ENCODE results near the gene DLG2.

The DLG2 gene

DNA sequence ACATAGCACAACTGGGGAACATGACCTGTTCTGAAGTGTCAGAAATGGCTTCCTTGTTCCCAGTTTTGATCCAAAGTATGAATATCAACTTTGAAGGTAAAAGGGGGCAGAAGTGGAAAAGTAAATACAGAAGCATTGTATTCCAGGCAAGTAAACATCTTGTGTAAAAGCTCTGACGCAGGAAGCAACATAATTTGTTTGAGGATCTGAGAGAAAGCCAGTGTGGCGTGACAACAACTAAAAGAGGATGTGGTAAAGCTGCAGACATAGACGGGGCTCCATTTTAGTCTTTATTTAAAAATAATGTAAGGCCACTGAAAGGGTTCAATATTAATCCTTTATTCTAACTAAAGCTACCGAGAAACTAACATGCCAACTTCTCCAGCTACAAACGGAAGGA is 310.2 kb downstream of the DLG2 start:
- Histone ChIP-seq H3K9ac (ENCODE audit: low read length) (no peak overlapping the region), H3K27me3 (replicated peaks; ENCODE audit: insufficient read depth, low read length) (no peaks in the 10 kb centered on the region), H3K4me1 (ENCODE audit: low read length) (no peaks in the 10 kb centered on the region), H3K27ac (ENCODE audit: low read length) (peak overlapping the region; percentile 29; the same call in 1 of the 2 replicates), H3K4me3 (ENCODE audit: low read length) (no peak overlapping the region), H3K9me2 (replicated peaks; ENCODE audit: insufficient read depth, low read length) (no peaks in the 10 kb centered on the region), H4K20me1 (ENCODE audit: insufficient read depth, low read length) (no peaks in the 10 kb centered on the region), H3F3A (ENCODE audit: insufficient read depth, low read length) (no peaks in the 10 kb centered on the region), H3K36me3 (replicated peaks; ENCODE audit: insufficient read depth, low read length) (no peaks in the 10 kb centered on the region), H2AFZ (ENCODE audit: low read length) (no peak overlapping the region), H3K4me2 (ENCODE audit: low read depth, low read length) (no peak overlapping the region), H3K9me3 (replicated peaks; ENCODE audit: insufficient read depth, low read length) (no peaks in the 10 kb centered on the region), H3K79me2 (ENCODE audit: low read length) (no peaks in the 10 kb centered on the region)
- DNase-seq = no peak
- TF ChIP-seq EZH2phosphoT487 (IDR thresholded peaks at IDR 0.05; ENCODE audit: low read length) (no peak), EZH2 (optimal IDR thresholded peaks at IDR 0.05; ENCODE audit: low read depth, low read length) (no peak)
- TF ChIP-seq, protein P1, sequence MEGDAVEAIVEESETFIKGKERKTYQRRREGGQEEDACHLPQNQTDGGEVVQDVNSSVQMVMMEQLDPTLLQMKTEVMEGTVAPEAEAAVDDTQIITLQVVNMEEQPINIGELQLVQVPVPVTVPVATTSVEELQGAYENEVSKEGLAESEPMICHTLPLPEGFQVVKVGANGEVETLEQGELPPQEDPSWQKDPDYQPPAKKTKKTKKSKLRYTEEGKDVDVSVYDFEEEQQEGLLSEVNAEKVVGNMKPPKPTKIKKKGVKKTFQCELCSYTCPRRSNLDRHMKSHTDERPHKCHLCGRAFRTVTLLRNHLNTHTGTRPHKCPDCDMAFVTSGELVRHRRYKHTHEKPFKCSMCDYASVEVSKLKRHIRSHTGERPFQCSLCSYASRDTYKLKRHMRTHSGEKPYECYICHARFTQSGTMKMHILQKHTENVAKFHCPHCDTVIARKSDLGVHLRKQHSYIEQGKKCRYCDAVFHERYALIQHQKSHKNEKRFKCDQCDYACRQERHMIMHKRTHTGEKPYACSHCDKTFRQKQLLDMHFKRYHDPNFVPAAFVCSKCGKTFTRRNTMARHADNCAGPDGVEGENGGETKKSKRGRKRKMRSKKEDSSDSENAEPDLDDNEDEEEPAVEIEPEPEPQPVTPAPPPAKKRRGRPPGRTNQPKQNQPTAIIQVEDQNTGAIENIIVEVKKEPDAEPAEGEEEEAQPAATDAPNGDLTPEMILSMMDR (IDR thresholded peaks at IDR 0.05; ENCODE audit: low read length) = no peak

DNA sequence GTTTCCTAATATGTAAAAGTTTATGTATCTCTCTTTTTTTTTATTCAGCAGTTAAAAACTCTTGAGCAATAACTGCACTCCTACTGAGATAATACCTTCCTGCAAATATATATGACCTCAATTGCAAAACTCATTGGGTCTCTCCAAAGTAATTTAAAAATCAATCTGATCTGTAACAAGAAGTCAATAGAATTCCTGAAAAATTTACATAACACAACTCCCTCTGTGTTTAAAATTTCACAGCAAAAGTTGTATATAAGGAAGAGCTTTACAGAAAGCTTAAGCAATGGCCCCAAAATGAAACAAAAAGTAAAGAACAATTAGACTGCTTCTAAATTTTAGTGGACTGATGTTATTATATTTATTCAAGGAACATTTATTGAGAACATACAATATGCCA is 313.4 kb downstream of the DLG2 start:
- H4K20me1 ChIP-seq (ENCODE audit: insufficient read depth, low read length) = no peaks in the 10 kb centered on the region
- no peak overlapping the region; the same call in 1 of the 2 replicates for H3K4me2 ChIP-seq (ENCODE audit: low read depth, low read length)

DNA sequence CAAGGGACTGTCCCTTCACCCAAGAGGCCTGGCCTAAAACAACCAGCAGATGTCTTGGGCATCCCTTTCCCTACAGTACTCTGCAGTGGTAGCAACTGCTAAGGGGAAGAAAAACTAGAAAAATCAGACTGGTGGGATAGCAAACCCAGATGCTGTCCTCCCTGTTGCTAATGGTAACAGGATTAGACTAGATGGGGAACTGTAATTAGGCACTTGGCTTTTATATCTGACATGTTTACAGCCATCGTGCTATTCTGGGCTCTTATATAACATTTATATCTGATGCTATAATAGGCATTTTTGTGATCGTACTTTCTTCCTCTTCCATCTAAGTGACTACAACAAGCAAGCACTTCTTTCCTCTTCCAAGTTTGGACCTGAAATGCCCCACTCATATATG is 316.7 kb downstream of the DLG2 start:
- Histone ChIP-seq H3K27me3 (replicated peaks; ENCODE audit: insufficient read depth, low read length) (no peaks in the 10 kb centered on the region), H3K4me1 (ENCODE audit: low read length) (no peaks in the 10 kb centered on the region), H3K4me2 (ENCODE audit: low read depth, low read length) (no peak overlapping the region), H4K20me1 (ENCODE audit: insufficient read depth, low read length) (no peaks in the 10 kb centered on the region), H3K9ac (ENCODE audit: low read length) (no peak overlapping the region), H3K79me2 (ENCODE audit: low read length) (no peaks in the 10 kb centered on the region), H3K27ac (ENCODE audit: low read length) (no peak overlapping the region), H3K9me3 (replicated peaks; ENCODE audit: insufficient read depth, low read length) (no peaks in the 10 kb centered on the region), H2AFZ (ENCODE audit: low read length) (no peak overlapping the region), H3K36me3 (replicated peaks; ENCODE audit: insufficient read depth, low read length) (no peaks in the 10 kb centered on the region), H3K9me2 (replicated peaks; ENCODE audit: insufficient read depth, low read length) (no peaks in the 10 kb centered on the region), H3F3A (ENCODE audit: insufficient read depth, low read length) (no peaks in the 10 kb centered on the region), H3K4me3 (ENCODE audit: low read length) (no peak overlapping the region)
- TF ChIP-seq EZH2phosphoT487 (IDR thresholded peaks at IDR 0.05; ENCODE audit: low read length) (no peak), EZH2 (optimal IDR thresholded peaks at IDR 0.05; ENCODE audit: low read depth, low read length) (no peak)
- TF ChIP-seq, protein P1 (IDR thresholded peaks at IDR 0.05; ENCODE audit: low read length) = no peak
- no peak for DNase-seq

More for the DNA sequence above, 313.4 kb downstream of the DLG2 start:
- Histone ChIP-seq H3K36me3 (replicated peaks; ENCODE audit: insufficient read depth, low read length) (no peaks in the 10 kb centered on the region), H3K4me1 (ENCODE audit: low read length) (no peaks in the 10 kb centered on the region), H3K27ac (ENCODE audit: low read length) (no peak overlapping the region), H3K4me3 (ENCODE audit: low read length) (no peak overlapping the region), H3K9me2 (replicated peaks; ENCODE audit: insufficient read depth, low read length) (no peaks in the 10 kb centered on the region), H3K9me3 (replicated peaks; ENCODE audit: insufficient read depth, low read length) (no peaks in the 10 kb centered on the region), H3K9ac (ENCODE audit: low read length) (no peak overlapping the region), H3K79me2 (ENCODE audit: low read length) (no peaks in the 10 kb centered on the region), H3K27me3 (replicated peaks; ENCODE audit: insufficient read depth, low read length) (no peaks in the 10 kb centered on the region), H2AFZ (ENCODE audit: low read length) (peak overlapping the region; percentile 16; the same call in 1 of the 2 replicates), H3F3A (ENCODE audit: insufficient read depth, low read length) (no peaks in the 10 kb centered on the region)
- TF ChIP-seq, protein P1 (IDR thresholded peaks at IDR 0.05; ENCODE audit: low read length) = no peak
- TF ChIP-seq EZH2phosphoT487 (IDR thresholded peaks at IDR 0.05; ENCODE audit: low read length) (no peak), EZH2 (optimal IDR thresholded peaks at IDR 0.05; ENCODE audit: low read depth, low read length) (no peak)
- DNase-seq = no peak

Data from MM.1S (cell line).